Liver (tissue), 3 donors: Measurements from ENCODE around the gene SOX13.

Experiments used
- ATF3 ChIP-seq: IDR thresholded peaks from 2 replicates; pipeline ENCODE4 v1.6.1; 2016; ENCODE audit warnings: antibody characterized with exemption
- HNF4G ChIP-seq: IDR thresholded peaks from 2 replicates; pipeline ENCODE4 v1.6.1; 2016; ENCODE audit warnings: antibody characterized with exemption
- JUND ChIP-seq, 2 donors: IDR thresholded peaks; 2 replicates each; pipeline ENCODE4 v1.6.1; 2016; ENCODE audit warnings: antibody characterized with exemption in 2 of 2
- MAX ChIP-seq: IDR thresholded peaks from 2 replicates; pipeline ENCODE4 v1.6.1; 2016; ENCODE audit warnings: antibody characterized with exemption
- RAD21 ChIP-seq, 2 donors: IDR thresholded peaks; 2 replicates each; pipeline ENCODE4 v1.6.1; 2016; ENCODE audit warnings: antibody characterized with exemption in 2 of 2, mild to moderate bottlenecking in 2 of 2
- SP1 ChIP-seq: IDR thresholded peaks from 2 replicates; pipeline ENCODE4 v1.6.1; 2018; ENCODE audit warnings: antibody characterized with exemption, mild to moderate bottlenecking
- TAF1 ChIP-seq: conservative IDR thresholded peaks from 2 replicates; pipeline ENCODE4 v1.6.1; 2016; ENCODE audit warnings: antibody characterized with exemption, mild to moderate bottlenecking
- TF ChIP-seq, protein P1 (sequence below): fragments of 150-350 bp; IDR thresholded peaks from 2 replicates; pipeline ENCODE4 v1.5.1; 2017; ENCODE audit warnings: improper control_type of control experiment, low read depth, low read length; ENCODE audit not compliant: missing input control
- TF ChIP-seq, protein P2 (sequence below): IDR thresholded peaks from 2 replicates; pipeline ENCODE4 v1.6.1; 2016; ENCODE audit warnings: antibody characterized with exemption, mild to moderate bottlenecking
- TF ChIP-seq, protein P3 (sequence below): IDR thresholded peaks from 2 replicates; pipeline ENCODE4 v1.6.1; 2016; ENCODE audit warnings: antibody characterized with exemption
- donor health status: healthy.
- donor health status: healthy.

DNA sequence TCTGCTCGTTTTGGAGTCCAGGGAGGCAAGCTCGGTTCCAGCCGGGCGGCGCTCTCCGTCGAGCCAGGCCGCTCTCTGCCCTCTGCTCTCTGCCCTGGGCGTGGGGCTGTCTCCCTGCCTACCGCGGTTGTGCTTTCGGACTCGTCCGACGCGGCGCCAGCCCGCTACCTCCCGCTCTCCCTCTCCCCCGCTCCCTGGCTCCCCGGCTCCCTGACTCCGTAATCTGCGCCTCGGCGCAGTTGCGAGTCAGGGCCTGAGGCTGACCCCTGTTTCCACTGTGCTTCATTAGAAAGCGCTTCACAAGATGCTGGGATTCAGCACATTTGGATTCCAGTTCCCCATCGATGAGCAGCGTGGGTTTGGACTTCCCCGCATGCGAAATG lies 2.2 kb downstream of the SOX13 start:
- TF ChIP-seq MAX (no peak), TAF1 (no peak), JUND (IDR thresholded peaks at IDR 0.05) (no peak), RAD21 (IDR thresholded peaks at IDR 0.05) (peak; percentile 18 to 59), ATF3 (no peak), SP1 (no peak), HNF4G (no peak)
- TF ChIP-seq, protein P1, sequence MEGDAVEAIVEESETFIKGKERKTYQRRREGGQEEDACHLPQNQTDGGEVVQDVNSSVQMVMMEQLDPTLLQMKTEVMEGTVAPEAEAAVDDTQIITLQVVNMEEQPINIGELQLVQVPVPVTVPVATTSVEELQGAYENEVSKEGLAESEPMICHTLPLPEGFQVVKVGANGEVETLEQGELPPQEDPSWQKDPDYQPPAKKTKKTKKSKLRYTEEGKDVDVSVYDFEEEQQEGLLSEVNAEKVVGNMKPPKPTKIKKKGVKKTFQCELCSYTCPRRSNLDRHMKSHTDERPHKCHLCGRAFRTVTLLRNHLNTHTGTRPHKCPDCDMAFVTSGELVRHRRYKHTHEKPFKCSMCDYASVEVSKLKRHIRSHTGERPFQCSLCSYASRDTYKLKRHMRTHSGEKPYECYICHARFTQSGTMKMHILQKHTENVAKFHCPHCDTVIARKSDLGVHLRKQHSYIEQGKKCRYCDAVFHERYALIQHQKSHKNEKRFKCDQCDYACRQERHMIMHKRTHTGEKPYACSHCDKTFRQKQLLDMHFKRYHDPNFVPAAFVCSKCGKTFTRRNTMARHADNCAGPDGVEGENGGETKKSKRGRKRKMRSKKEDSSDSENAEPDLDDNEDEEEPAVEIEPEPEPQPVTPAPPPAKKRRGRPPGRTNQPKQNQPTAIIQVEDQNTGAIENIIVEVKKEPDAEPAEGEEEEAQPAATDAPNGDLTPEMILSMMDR, result no peak
- TF ChIP-seq, protein P2, sequence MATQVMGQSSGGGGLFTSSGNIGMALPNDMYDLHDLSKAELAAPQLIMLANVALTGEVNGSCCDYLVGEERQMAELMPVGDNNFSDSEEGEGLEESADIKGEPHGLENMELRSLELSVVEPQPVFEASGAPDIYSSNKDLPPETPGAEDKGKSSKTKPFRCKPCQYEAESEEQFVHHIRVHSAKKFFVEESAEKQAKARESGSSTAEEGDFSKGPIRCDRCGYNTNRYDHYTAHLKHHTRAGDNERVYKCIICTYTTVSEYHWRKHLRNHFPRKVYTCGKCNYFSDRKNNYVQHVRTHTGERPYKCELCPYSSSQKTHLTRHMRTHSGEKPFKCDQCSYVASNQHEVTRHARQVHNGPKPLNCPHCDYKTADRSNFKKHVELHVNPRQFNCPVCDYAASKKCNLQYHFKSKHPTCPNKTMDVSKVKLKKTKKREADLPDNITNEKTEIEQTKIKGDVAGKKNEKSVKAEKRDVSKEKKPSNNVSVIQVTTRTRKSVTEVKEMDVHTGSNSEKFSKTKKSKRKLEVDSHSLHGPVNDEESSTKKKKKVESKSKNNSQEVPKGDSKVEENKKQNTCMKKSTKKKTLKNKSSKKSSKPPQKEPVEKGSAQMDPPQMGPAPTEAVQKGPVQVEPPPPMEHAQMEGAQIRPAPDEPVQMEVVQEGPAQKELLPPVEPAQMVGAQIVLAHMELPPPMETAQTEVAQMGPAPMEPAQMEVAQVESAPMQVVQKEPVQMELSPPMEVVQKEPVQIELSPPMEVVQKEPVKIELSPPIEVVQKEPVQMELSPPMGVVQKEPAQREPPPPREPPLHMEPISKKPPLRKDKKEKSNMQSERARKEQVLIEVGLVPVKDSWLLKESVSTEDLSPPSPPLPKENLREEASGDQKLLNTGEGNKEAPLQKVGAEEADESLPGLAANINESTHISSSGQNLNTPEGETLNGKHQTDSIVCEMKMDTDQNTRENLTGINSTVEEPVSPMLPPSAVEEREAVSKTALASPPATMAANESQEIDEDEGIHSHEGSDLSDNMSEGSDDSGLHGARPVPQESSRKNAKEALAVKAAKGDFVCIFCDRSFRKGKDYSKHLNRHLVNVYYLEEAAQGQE, result no peak
- TF ChIP-seq, protein P3, sequence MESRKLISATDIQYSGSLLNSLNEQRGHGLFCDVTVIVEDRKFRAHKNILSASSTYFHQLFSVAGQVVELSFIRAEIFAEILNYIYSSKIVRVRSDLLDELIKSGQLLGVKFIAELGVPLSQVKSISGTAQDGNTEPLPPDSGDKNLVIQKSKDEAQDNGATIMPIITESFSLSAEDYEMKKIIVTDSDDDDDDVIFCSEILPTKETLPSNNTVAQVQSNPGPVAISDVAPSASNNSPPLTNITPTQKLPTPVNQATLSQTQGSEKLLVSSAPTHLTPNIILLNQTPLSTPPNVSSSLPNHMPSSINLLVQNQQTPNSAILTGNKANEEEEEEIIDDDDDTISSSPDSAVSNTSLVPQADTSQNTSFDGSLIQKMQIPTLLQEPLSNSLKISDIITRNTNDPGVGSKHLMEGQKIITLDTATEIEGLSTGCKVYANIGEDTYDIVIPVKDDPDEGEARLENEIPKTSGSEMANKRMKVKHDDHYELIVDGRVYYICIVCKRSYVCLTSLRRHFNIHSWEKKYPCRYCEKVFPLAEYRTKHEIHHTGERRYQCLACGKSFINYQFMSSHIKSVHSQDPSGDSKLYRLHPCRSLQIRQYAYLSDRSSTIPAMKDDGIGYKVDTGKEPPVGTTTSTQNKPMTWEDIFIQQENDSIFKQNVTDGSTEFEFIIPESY, result no peak
